ENCODE results near the gene PROS1. TPM values are rescaled to one million over a fixed set of nuclear protein-coding genes. Genes with fewer than 3 reads are reported as not detected.

The PROS1 gene
- polyA plus RNA-seq, 1 of the 3 experiments (the other 2 are of a cell fraction), result 9.1 TPM

DNA sequence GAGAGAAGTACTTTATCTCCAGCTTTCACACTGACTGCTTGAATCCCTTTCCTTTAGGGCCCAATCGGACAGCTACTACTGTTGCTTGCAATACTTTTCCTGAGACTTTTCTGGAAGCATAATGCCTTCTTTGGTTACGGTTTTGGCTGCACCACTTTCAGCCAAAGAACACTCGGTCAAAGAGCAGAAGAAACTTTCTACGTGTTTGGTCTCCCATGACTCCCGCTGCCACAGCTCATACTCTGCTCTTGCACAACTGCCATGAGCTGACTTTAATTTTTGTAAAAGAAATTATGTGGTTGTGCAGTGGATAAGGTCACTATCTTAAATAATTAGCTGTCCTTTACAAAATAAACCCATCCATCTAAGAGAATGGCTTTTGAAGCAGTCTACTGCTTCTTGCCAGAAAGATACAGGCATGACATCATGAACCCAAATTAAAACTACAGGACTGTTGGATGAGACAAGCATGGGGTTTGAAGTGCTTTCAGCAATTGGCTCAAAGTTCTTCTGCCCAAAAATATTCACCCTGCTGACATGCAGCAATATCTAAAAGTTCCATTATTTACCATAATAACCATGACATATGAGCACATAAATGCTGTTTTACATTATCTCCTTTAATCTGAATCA lies 42.0 kb downstream of the PROS1 start:
- TF ChIP-seq FOXJ3 (CRISPR knock-in tag; IDR thresholded peaks at IDR 0.05) (no peak), MEF2A (IDR thresholded peaks at IDR 0.05; ENCODE audit: borderline replicate concordance, low read depth) (no peak), NRF1 (IDR thresholded peaks at IDR 0.05; ENCODE audit: low read depth, low read length) (no peak), TAF1 (IDR thresholded peaks at IDR 0.05; ENCODE audit: borderline replicate concordance, low read depth, low read length) (no peak), YY1 (IDR thresholded peaks at IDR 0.05; ENCODE audit: low read depth) (no peak), MXI1 (IDR thresholded peaks at IDR 0.05; ENCODE audit: low read depth, low read length) (no peak), FOXM1 (IDR thresholded peaks at IDR 0.05; ENCODE audit: low read depth) (no peak)
- TF ChIP-seq, protein P1, sequence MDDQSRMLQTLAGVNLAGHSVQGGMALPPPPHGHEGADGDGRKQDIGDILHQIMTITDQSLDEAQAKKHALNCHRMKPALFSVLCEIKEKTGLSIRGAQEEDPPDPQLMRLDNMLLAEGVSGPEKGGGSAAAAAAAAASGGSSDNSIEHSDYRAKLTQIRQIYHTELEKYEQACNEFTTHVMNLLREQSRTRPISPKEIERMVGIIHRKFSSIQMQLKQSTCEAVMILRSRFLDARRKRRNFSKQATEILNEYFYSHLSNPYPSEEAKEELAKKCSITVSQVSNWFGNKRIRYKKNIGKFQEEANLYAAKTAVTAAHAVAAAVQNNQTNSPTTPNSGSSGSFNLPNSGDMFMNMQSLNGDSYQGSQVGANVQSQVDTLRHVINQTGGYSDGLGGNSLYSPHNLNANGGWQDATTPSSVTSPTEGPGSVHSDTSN (IDR thresholded peaks at IDR 0.05), result no peak
- TF ChIP-seq, protein P2, sequence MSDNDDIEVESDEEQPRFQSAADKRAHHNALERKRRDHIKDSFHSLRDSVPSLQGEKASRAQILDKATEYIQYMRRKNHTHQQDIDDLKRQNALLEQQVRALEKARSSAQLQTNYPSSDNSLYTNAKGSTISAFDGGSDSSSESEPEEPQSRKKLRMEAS (IDR thresholded peaks at IDR 0.05; ENCODE audit: low read depth), result no peak
- H3K4me2 ChIP-seq, result no peak overlapping the region
- no peak for DNase-seq
- H3F3A ChIP-seq (replicated peaks; ENCODE audit: insufficient read depth), result no peaks in the 10 kb centered on the region
- no peak overlapping the region for H3K9ac ChIP-seq
- no peaks in the 10 kb centered on the region for H3K79me2 ChIP-seq (ENCODE audit: insufficient read depth)
- H3K27me3 ChIP-seq (ENCODE audit: insufficient read depth), result no peaks in the 10 kb centered on the region
- no peak overlapping the region for H3K27ac ChIP-seq (ENCODE audit: low read depth in 2 of 2, low read length in 1 of 2)
- no peak overlapping the region for H2AFZ ChIP-seq (ENCODE audit: low read depth)
- H3K4me1 ChIP-seq (ENCODE audit: control insufficient read depth in 1 of 2, insufficient read depth in 2 of 2, low read depth in 1 of 2, low read length in 1 of 2), result no peaks in the 10 kb centered on the region; a peak in 1 of 4 replicates
- no peaks in the 10 kb centered on the region for H3K9me2 ChIP-seq
- no peaks in the 10 kb centered on the region for H3K36me3 ChIP-seq (replicated peaks in 1 of 2; ENCODE audit: control insufficient read depth in 1 of 2, insufficient read depth in 2 of 2, low read length in 1 of 2)
- no peak overlapping the region for H3K4me3 ChIP-seq (ENCODE audit: low read depth in 2 of 2, low read length in 1 of 2)
- 74% methylated on average over 5 of the region's 5 CpGs for WGBS (ENCODE audit: low lambda C conversion rate)
- no peaks in the 10 kb centered on the region for H4K20me1 ChIP-seq (ENCODE audit: insufficient read depth)
- H3K9me3 ChIP-seq, result no peaks in the 10 kb centered on the region
- ChIA-PET CTCF (interaction anchor here (0.9 to 1.2 kb wide), 3 partner anchors 10 to 138 kb away, joined by 3 to 4 read pairs (median 3); no protein-coding TSS in a partner anchor), POLR2A (no interaction called here)

DNA sequence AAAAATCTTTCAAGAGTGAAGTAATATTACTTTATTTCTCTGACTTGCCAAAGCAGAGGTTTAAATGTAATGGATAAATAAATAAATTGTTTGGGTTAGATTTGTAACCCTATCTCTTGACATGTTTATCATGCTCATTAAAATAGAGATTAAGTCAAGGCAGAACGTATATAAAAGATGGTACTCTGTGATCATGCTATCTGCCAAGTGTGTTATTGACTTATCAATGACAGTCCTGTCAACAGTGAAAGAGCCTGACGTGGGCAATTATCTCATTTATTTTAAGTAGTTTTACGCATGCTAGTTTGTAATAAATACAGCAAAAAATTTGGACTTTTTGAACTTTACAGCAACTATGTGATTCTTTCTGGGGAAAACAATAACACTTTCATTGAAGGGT lies 43.7 kb downstream of the PROS1 start:
- Histone ChIP-seq H3K9ac (no peak overlapping the region), H3K9me2 (no peaks in the 10 kb centered on the region), H3K4me3 (ENCODE audit: low read depth in 2 of 2, low read length in 1 of 2) (no peak overlapping the region), H3K36me3 (replicated peaks in 1 of 2; ENCODE audit: control insufficient read depth in 1 of 2, insufficient read depth in 2 of 2, low read length in 1 of 2) (no peaks in the 10 kb centered on the region), H3K4me1 (ENCODE audit: control insufficient read depth in 1 of 2, insufficient read depth in 2 of 2, low read depth in 1 of 2, low read length in 1 of 2) (no peaks in the 10 kb centered on the region; a peak in 1 of 4 replicates), H3K79me2 (ENCODE audit: insufficient read depth) (no peaks in the 10 kb centered on the region), H3K9me3 (no peaks in the 10 kb centered on the region), H3K27me3 (ENCODE audit: insufficient read depth) (no peaks in the 10 kb centered on the region), H4K20me1 (ENCODE audit: insufficient read depth) (no peaks in the 10 kb centered on the region), H3K4me2 (no peak overlapping the region), H3K27ac (ENCODE audit: low read depth in 2 of 2, low read length in 1 of 2) (no peak overlapping the region), H2AFZ (ENCODE audit: low read depth) (no peak overlapping the region), H3F3A (replicated peaks; ENCODE audit: insufficient read depth) (no peaks in the 10 kb centered on the region)
- WGBS (ENCODE audit: low lambda C conversion rate), result 61% methylated on average over 3 of the region's 3 CpGs
- no peak for DNase-seq
- POLR2A ChIA-PET, result no interaction called here
- CTCF ChIA-PET, result no interaction called here
- TF ChIP-seq GATA2 (CRISPR knock-in tag; IDR thresholded peaks at IDR 0.05), result no peak
- TF ChIP-seq SMC3 (IDR thresholded peaks at IDR 0.05; ENCODE audit: low read depth, low read length), result no peak
- TF ChIP-seq GABPA (IDR thresholded peaks at IDR 0.05; ENCODE audit: low read depth), result no peak
- no peak for TF ChIP-seq USF2 (IDR thresholded peaks at IDR 0.05; ENCODE audit: borderline replicate concordance, low read depth, low read length)
- no peak for TF ChIP-seq MEF2A (IDR thresholded peaks at IDR 0.05; ENCODE audit: borderline replicate concordance, low read depth)
- TF ChIP-seq RXRA (IDR thresholded peaks at IDR 0.05; ENCODE audit: borderline replicate concordance, low read depth), result no peak
- no peak for TF ChIP-seq FOXM1 (IDR thresholded peaks at IDR 0.05; ENCODE audit: low read depth)
- TF ChIP-seq EZH2phosphoT487 (IDR thresholded peaks at IDR 0.05; ENCODE audit: borderline replicate concordance, low read depth), result no peak
- TF ChIP-seq, protein P3, sequence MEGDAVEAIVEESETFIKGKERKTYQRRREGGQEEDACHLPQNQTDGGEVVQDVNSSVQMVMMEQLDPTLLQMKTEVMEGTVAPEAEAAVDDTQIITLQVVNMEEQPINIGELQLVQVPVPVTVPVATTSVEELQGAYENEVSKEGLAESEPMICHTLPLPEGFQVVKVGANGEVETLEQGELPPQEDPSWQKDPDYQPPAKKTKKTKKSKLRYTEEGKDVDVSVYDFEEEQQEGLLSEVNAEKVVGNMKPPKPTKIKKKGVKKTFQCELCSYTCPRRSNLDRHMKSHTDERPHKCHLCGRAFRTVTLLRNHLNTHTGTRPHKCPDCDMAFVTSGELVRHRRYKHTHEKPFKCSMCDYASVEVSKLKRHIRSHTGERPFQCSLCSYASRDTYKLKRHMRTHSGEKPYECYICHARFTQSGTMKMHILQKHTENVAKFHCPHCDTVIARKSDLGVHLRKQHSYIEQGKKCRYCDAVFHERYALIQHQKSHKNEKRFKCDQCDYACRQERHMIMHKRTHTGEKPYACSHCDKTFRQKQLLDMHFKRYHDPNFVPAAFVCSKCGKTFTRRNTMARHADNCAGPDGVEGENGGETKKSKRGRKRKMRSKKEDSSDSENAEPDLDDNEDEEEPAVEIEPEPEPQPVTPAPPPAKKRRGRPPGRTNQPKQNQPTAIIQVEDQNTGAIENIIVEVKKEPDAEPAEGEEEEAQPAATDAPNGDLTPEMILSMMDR (IDR thresholded peaks at IDR 0.05), result no peak
- TF ChIP-seq RAD21 (IDR thresholded peaks at IDR 0.05; ENCODE audit: low read length), result no peak
- TF ChIP-seq, protein P1 (IDR thresholded peaks at IDR 0.05), result no peak
- no peak for TF ChIP-seq TCF12 (IDR thresholded peaks at IDR 0.05)
- TF ChIP-seq, protein P2 (IDR thresholded peaks at IDR 0.05; ENCODE audit: low read depth), result no peak
- no peak for TF ChIP-seq IRF3 (IDR thresholded peaks at IDR 0.05; ENCODE audit: low read depth, low read length)
- no peak for TF ChIP-seq JUND (IDR thresholded peaks at IDR 0.05)
- TF ChIP-seq CHD2 (IDR thresholded peaks at IDR 0.05; ENCODE audit: low read length, partially characterized antibody), result no peak
- no peak for TF ChIP-seq NFIC (IDR thresholded peaks at IDR 0.05; ENCODE audit: borderline replicate concordance)
